HCT116 (cell line): ENCODE data around the gene VASH2. TPM values are rescaled to one million over a fixed set of nuclear protein-coding genes. Genes with fewer than 3 reads are reported as not detected.

ENCODE experiments used
- ATAC-seq: fragments of 200-7000 bp; cut with Tn5 transposase; 2 replicates; pipeline ENCODE4 v1.9.1; 2020; ENCODE audit warnings: mild to moderate bottlenecking, moderate library complexity
- BruUV-seq: library from RNA; stranded (reverse); fragments of 400-500 nt; replicated peaks from 2 replicates; lab custom pipeline; 2021; lab: Mats Ljungman, UMichigan
- CTCF ChIA-PET: fragments of 300-600 bp; sonication (Branson Sonifier 250); formaldehyde crosslinking; loops from one replicate; lab custom pipeline; 2021; ENCODE audit warnings: antibody characterized with exemption; lab: Charles Lee
- POLR2A ChIA-PET: fragments of 300-600, 350-600 bp; sonication (Branson Sonifier 250); formaldehyde crosslinking; loops from one replicate; lab custom pipeline; 2021; ENCODE audit warnings: antibody characterized with exemption; lab: Charles Lee
- RAD21 ChIA-PET, 2 experiments: fragments of 300-600 bp; sonication (Branson Sonifier 250); formaldehyde crosslinking; loops; one replicate each; lab custom pipeline; 2023; ENCODE audit warnings: low total read pairs in 2 of 2; ENCODE audit not compliant: uncharacterized antibody in 2 of 2, unreplicated experiment in 2 of 2, low non-redundant PET in 1 of 2; lab: Charles Lee
- DNase-seq: peaks from one replicate; pipeline ENCODE4 v3.0.0-alpha.2; 2010; ENCODE audit warnings: low read depth, low spot score
- H2AFZ ChIP-seq: fragments of 200-600 bp; shearing (Covaris generic), sonication (generic); 2 replicates; pipeline ENCODE4 v1.6.1; 2017; ENCODE audit warnings: low read depth, mixed run types, mixed read lengths, antibody characterized with exemption, low read length; ENCODE audit not compliant: poor library complexity, severe bottlenecking
- H3K27ac ChIP-seq: 2 replicates; pipeline ENCODE4 v1.5.1; 2012; ENCODE audit warnings: low read depth, low read length
- H3K27me3 ChIP-seq: fragments of 200-600 bp; sonication (generic); 2 replicates; pipeline ENCODE4 v1.6.1; 2016; ENCODE audit warnings: mixed run types, low read length, mixed read lengths; ENCODE audit not compliant: insufficient read depth
- H3K36me3 ChIP-seq, 2 experiments: fragments of 200-500 bp in 1 of 2; fragments of 200-600 bp in 1 of 2; sonication (Bioruptor generic) in 1 of 2; sonication (generic) in 1 of 2; 2 replicates each; pipeline versions ENCODE4 v1.5.1 to v1.6.1; 2014 to 2016; ENCODE audit warnings: low read length in 2 of 2, inconsistent platforms in 1 of 2, mixed read lengths in 1 of 2, mixed run types in 1 of 2; ENCODE audit not compliant: insufficient read depth in 2 of 2, control insufficient read depth in 1 of 2
- H3K4me1 ChIP-seq, 2 experiments: fragments of 200-600 bp in 1 of 2; sonication (generic) in 1 of 2; 2 replicates each; pipeline versions ENCODE4 v1.5.1 to v1.6.1; 2012 to 2017; ENCODE audit warnings: low read length in 2 of 2, inconsistent platforms in 1 of 2, mild to moderate bottlenecking in 1 of 2, mixed read lengths in 1 of 2, mixed run types in 1 of 2, moderate library complexity in 1 of 2; ENCODE audit not compliant: insufficient read depth in 2 of 2, control insufficient read depth in 1 of 2
- H3K4me2 ChIP-seq: fragments of 200-600 bp; sonication (generic); 2 replicates; pipeline ENCODE4 v1.6.1; 2017; ENCODE audit warnings: mixed run types, low read length, mixed read lengths
- H3K4me3 ChIP-seq, 2 experiments: fragments of 200-600 bp in 1 of 2; sonication (generic) in 1 of 2; replicated peaks in 1 of 2; 2 replicates each; pipeline ENCODE4 v1.5.1; 2011 to 2016; ENCODE audit warnings: low read length in 2 of 2, control low read depth in 1 of 2, low read depth in 1 of 2, mild to moderate bottlenecking in 1 of 2, mixed read lengths in 1 of 2, mixed run types in 1 of 2
- H3K79me2 ChIP-seq: fragments of 200-600 bp; sonication (generic); 2 replicates; pipeline ENCODE4 v1.6.1; 2017; ENCODE audit warnings: mild to moderate bottlenecking, mixed run types, low read length, moderate library complexity, mixed read lengths; ENCODE audit not compliant: insufficient read depth
- H3K9ac ChIP-seq: fragments of 200-600 bp; sonication (generic); 2 replicates; pipeline ENCODE4 v1.6.1; 2016; ENCODE audit warnings: low read length, mixed read lengths
- H3K9me2 ChIP-seq: fragments of 200-600 bp; sonication (generic), shearing (Covaris generic); 2 replicates; pipeline ENCODE4 v1.6.1; 2017; ENCODE audit warnings: mixed run types, mild to moderate bottlenecking, moderate library complexity; ENCODE audit not compliant: insufficient read depth
- H3K9me3 ChIP-seq, 2 experiments: fragments of 200-500 bp in 1 of 2; fragments of 200-600 bp in 1 of 2; sonication (Bioruptor generic) in 1 of 2; sonication (generic) in 1 of 2; 2 replicates each; pipeline ENCODE4 v1.6.1; 2014 to 2017; ENCODE audit warnings: low read length in 2 of 2, mixed read lengths in 2 of 2, inconsistent platforms in 1 of 2, low read depth in 1 of 2, mild to moderate bottlenecking in 1 of 2, mixed run types in 1 of 2, moderate library complexity in 1 of 2; ENCODE audit not compliant: control insufficient read depth in 1 of 2, insufficient read depth in 1 of 2
- H4K20me1 ChIP-seq: fragments of 200-600 bp; sonication (generic), shearing (Covaris generic); 2 replicates; pipeline ENCODE4 v1.6.1; 2017; ENCODE audit warnings: mixed run types, mild to moderate bottlenecking, moderate library complexity; ENCODE audit not compliant: insufficient read depth
- ATF3 ChIP-seq: IDR thresholded peaks from 2 replicates; pipeline ENCODE4 v1.6.1; 2012
- CEBPB ChIP-seq: IDR thresholded peaks from 2 replicates; pipeline ENCODE4 v1.6.1; 2012; ENCODE audit warnings: low read depth
- ELF1 ChIP-seq: IDR thresholded peaks from 2 replicates; pipeline ENCODE4 v1.6.1; 2012; ENCODE audit warnings: low read depth, borderline replicate concordance
- EZH2phosphoT487 ChIP-seq: fragments of 200-600 bp; IDR thresholded peaks from 2 replicates; pipeline ENCODE4 v1.6.1; 2018; ENCODE audit warnings: antibody characterized with exemption, borderline replicate concordance
- JUND ChIP-seq: IDR thresholded peaks from 2 replicates; pipeline ENCODE4 v1.6.1; 2012
- POLR2AphosphoS5 ChIP-seq: IDR thresholded peaks from 2 replicates; pipeline ENCODE4 v1.6.1; 2011; ENCODE audit warnings: mild to moderate bottlenecking, low read depth, low read length, moderate library complexity
- SIN3A ChIP-seq: IDR thresholded peaks from 2 replicates; pipeline ENCODE4 v1.6.1; 2012; ENCODE audit warnings: low read depth
- SP1 ChIP-seq: IDR thresholded peaks from 2 replicates; pipeline ENCODE4 v1.6.1; 2012; ENCODE audit warnings: low read depth
- SRF ChIP-seq: IDR thresholded peaks from 2 replicates; pipeline ENCODE4 v1.6.1; 2012; ENCODE audit warnings: low read depth
- YY1 ChIP-seq: IDR thresholded peaks from 2 replicates; pipeline ENCODE4 v1.6.1; 2011; ENCODE audit warnings: low read length, low read depth, moderate library complexity, mild to moderate bottlenecking; ENCODE audit not compliant: insufficient replicate concordance; ENCODE audit errors: extremely low read depth
- ZNF274 ChIP-seq: fragments of 200-500 bp; sonication (Bioruptor generic); IDR thresholded peaks from 2 replicates; pipeline ENCODE4 v1.6.1; 2014; ENCODE audit warnings: mild to moderate bottlenecking, low read depth, low read length, inconsistent platforms
- intact Hi-C: fragments of 100-400 bp; cut with micrococcal nuclease; formaldehyde crosslinking; loops from 2 replicates; pipeline ENCODE4 v1.10.0; 2022
- total RNA-seq: library from RNA; stranded (reverse); gene quantifications from one replicate; pipeline ENCODE4 v1.2.1, GENCODE V29; 2021; ENCODE audit not compliant: unreplicated experiment
- TF ChIP-seq, protein P1 (sequence below): IDR thresholded peaks from 2 replicates; pipeline ENCODE4 v1.6.1; 2012; ENCODE audit warnings: low read depth

The VASH2 gene
- total RNA-seq, 1 experiment from 2014 or later, result 5.7 TPM

GRCh38 chr1:212938846-212939245, 11.5 kb upstream of the VASH2 start:
- no peak for ATAC-seq
- no peak overlapping the region for H3K9ac ChIP-seq
- CTCF ChIA-PET, result no interaction called here
- RAD21 ChIA-PET, result no interaction called here
- H4K20me1 ChIP-seq, result no peaks in the 10 kb centered on the region
- no peaks in the 10 kb centered on the region for H3K79me2 ChIP-seq
- no peaks in the 10 kb centered on the region for H3K27me3 ChIP-seq
- POLR2A ChIA-PET, result no interaction called here
- no peaks in the 10 kb centered on the region for H3K36me3 ChIP-seq
- H3K4me3 ChIP-seq, result no peak overlapping the region
- no peaks in the 10 kb centered on the region for H3K9me2 ChIP-seq
- no peaks in the 10 kb centered on the region for H3K9me3 ChIP-seq
- TF ChIP-seq CEBPB (peak; percentile 21; the same call in 1 of the 2 replicates), YY1 (no peak), SIN3A (no peak), POLR2AphosphoS5 (no peak)
- TF ChIP-seq, protein P1, sequence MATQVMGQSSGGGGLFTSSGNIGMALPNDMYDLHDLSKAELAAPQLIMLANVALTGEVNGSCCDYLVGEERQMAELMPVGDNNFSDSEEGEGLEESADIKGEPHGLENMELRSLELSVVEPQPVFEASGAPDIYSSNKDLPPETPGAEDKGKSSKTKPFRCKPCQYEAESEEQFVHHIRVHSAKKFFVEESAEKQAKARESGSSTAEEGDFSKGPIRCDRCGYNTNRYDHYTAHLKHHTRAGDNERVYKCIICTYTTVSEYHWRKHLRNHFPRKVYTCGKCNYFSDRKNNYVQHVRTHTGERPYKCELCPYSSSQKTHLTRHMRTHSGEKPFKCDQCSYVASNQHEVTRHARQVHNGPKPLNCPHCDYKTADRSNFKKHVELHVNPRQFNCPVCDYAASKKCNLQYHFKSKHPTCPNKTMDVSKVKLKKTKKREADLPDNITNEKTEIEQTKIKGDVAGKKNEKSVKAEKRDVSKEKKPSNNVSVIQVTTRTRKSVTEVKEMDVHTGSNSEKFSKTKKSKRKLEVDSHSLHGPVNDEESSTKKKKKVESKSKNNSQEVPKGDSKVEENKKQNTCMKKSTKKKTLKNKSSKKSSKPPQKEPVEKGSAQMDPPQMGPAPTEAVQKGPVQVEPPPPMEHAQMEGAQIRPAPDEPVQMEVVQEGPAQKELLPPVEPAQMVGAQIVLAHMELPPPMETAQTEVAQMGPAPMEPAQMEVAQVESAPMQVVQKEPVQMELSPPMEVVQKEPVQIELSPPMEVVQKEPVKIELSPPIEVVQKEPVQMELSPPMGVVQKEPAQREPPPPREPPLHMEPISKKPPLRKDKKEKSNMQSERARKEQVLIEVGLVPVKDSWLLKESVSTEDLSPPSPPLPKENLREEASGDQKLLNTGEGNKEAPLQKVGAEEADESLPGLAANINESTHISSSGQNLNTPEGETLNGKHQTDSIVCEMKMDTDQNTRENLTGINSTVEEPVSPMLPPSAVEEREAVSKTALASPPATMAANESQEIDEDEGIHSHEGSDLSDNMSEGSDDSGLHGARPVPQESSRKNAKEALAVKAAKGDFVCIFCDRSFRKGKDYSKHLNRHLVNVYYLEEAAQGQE, result no peak
- TF ChIP-seq, all 23 proteins: peak for 1
- no peaks in the 10 kb centered on the region for H3K4me1 ChIP-seq
- H2AFZ ChIP-seq, result no peak overlapping the region
- intact Hi-C loops, result no loop called here
- no peak overlapping the region for H3K4me2 ChIP-seq
- no peak overlapping the region for H3K27ac ChIP-seq
- DNase-seq, result no peak
- BruUV-seq, result no TSS peak

GRCh38 chr1:212941452-212941851, 8.9 kb upstream of the VASH2 start:
- Histone ChIP-seq H3K9me3 (no peaks in the 10 kb centered on the region), H3K4me1 (no peaks in the 10 kb centered on the region), H3K79me2 (no peaks in the 10 kb centered on the region), H3K9me2 (no peaks in the 10 kb centered on the region), H3K9ac (no peak overlapping the region), H3K27ac (no peak overlapping the region), H4K20me1 (no peaks in the 10 kb centered on the region), H3K4me3 (no peak overlapping the region), H3K4me2 (no peak overlapping the region), H3K36me3 (no peaks in the 10 kb centered on the region), H3K27me3 (no peaks in the 10 kb centered on the region), H2AFZ (no peak overlapping the region)
- no TSS peak for BruUV-seq
- POLR2A ChIA-PET, result no interaction called here
- RAD21 ChIA-PET, result no interaction called here
- DNase-seq (no peak), ATAC-seq (no peak)
- CTCF ChIA-PET, result no interaction called here
- no peak for TF ChIP-seq ZNF274
- no peak for TF ChIP-seq ELF1
- no peak for TF ChIP-seq EZH2phosphoT487
- TF ChIP-seq ATF3, result no peak
- TF ChIP-seq SRF, result no peak
- no peak for TF ChIP-seq JUND
- TF ChIP-seq CEBPB, result no peak
- TF ChIP-seq SP1, result no peak
- intact Hi-C loops, result no loop called here
